Mucosa of stomach (tissue), 1 donor: ENCODE data around the gene TFDP1.

Experiments used
- H3K27me3 ChIP-seq: one replicate; pipeline ENCODE4 v1.7.0; 2013; ENCODE audit warnings: mild to moderate bottlenecking, low read length; ENCODE audit not compliant: control insufficient read depth, insufficient read depth
- H3K36me3 ChIP-seq: one replicate; pipeline ENCODE4 v1.7.0; 2013; ENCODE audit warnings: low read length; ENCODE audit not compliant: control insufficient read depth, insufficient read depth
- H3K4me1 ChIP-seq: one replicate; pipeline ENCODE4 v1.7.0; 2013; ENCODE audit warnings: mild to moderate bottlenecking, low read length; ENCODE audit not compliant: control insufficient read depth, insufficient read depth
- H3K4me3 ChIP-seq: one replicate; pipeline ENCODE4 v1.7.0; 2013; ENCODE audit warnings: low read length
- H3K9ac ChIP-seq: one replicate; pipeline ENCODE4 v1.7.0; 2013; ENCODE audit warnings: mild to moderate bottlenecking, low read length, moderate library complexity
- H3K9me3 ChIP-seq: one replicate; pipeline ENCODE4 v1.7.0; 2013; ENCODE audit warnings: mild to moderate bottlenecking, low read length, moderate library complexity; ENCODE audit not compliant: control insufficient read depth
- donor health status: Pancreatic carcinoma.

The TFDP1 gene

GRCh38 chr13:113596321-113597200 lies 12.0 kb downstream of the TFDP1 start:
- Histone ChIP-seq H3K36me3 (no peaks in the 10 kb centered on the region), H3K4me3 (no peak overlapping the region), H3K27me3 (no peaks in the 10 kb centered on the region), H3K4me1 (no peaks in the 10 kb centered on the region), H3K9ac (no peak overlapping the region), H3K9me3 (no peaks in the 10 kb centered on the region)

GRCh38 chr13:113597391-113598080 lies 13.0 kb downstream of the TFDP1 start:
- Histone ChIP-seq H3K4me3 (no peak overlapping the region), H3K27me3 (no peaks in the 10 kb centered on the region), H3K4me1 (no peaks in the 10 kb centered on the region), H3K9me3 (no peaks in the 10 kb centered on the region), H3K36me3 (no peaks in the 10 kb centered on the region), H3K9ac (no peak overlapping the region)

- Histone ChIP-seq H3K27me3 (no peaks in the 10 kb centered on the region), H3K4me1 (no peaks in the 10 kb centered on the region), H3K36me3 (no peaks in the 10 kb centered on the region), H3K9me3 (no peaks in the 10 kb centered on the region), H3K9ac (no peak overlapping the region), H3K4me3 (no peak overlapping the region)
These were observed 13.5 kb downstream of the TFDP1 start for GRCh38 chr13:113598081-113598410.

GRCh38 chr13:113598481-113598880 lies 13.9 kb downstream of the TFDP1 start:
- Histone ChIP-seq H3K4me1 (no peaks in the 10 kb centered on the region), H3K27me3 (no peaks in the 10 kb centered on the region), H3K9me3 (no peaks in the 10 kb centered on the region), H3K9ac (no peak overlapping the region), H3K4me3 (no peak overlapping the region), H3K36me3 (no peaks in the 10 kb centered on the region)

GRCh38 chr13:113599391-113599790 lies 14.8 kb downstream of the TFDP1 start:
- H3K4me3 ChIP-seq = no peak overlapping the region

GRCh38 chr13:113601166-113602070 lies 16.9 kb downstream of the TFDP1 start:
- H3K27me3 ChIP-seq = no peaks in the 10 kb centered on the region
- no peak overlapping the region for H3K4me3 ChIP-seq
- no peak overlapping the region for H3K9ac ChIP-seq
- H3K36me3 ChIP-seq = no peaks in the 10 kb centered on the region
- H3K4me1 ChIP-seq = no peaks in the 10 kb centered on the region
- H3K9me3 ChIP-seq = no peaks in the 10 kb centered on the region

More at GRCh38 chr13:113599391-113599790, 14.8 kb downstream of the TFDP1 start:
- Histone ChIP-seq H3K9ac (no peak overlapping the region), H3K36me3 (no peaks in the 10 kb centered on the region), H3K27me3 (no peaks in the 10 kb centered on the region), H3K9me3 (no peaks in the 10 kb centered on the region), H3K4me1 (no peaks in the 10 kb centered on the region)

GRCh38 chr13:113602291-113602988 lies 17.9 kb downstream of the TFDP1 start:
- no peak overlapping the region for H3K4me3 ChIP-seq
- H3K27me3 ChIP-seq = no peaks in the 10 kb centered on the region
- H3K9ac ChIP-seq = no peak overlapping the region
- no peaks in the 10 kb centered on the region for H3K9me3 ChIP-seq
- no peaks in the 10 kb centered on the region for H3K36me3 ChIP-seq
- no peaks in the 10 kb centered on the region for H3K4me1 ChIP-seq

- H3K36me3 ChIP-seq = no peaks in the 10 kb centered on the region
- no peaks in the 10 kb centered on the region for H3K27me3 ChIP-seq
- H3K4me3 ChIP-seq = no peak overlapping the region
- no peak overlapping the region for H3K9ac ChIP-seq
- H3K9me3 ChIP-seq = no peaks in the 10 kb centered on the region
- peaks cover 2% of the 10 kb centered on the region for H3K4me1 ChIP-seq
These were observed 18.7 kb downstream of the TFDP1 start for GRCh38 chr13:113603116-113603710.

GRCh38 chr13:113604186-113604585 lies 19.6 kb downstream of the TFDP1 start:
- Histone ChIP-seq H3K4me1 (peaks cover 7% of the 10 kb centered on the region), H3K9me3 (no peaks in the 10 kb centered on the region), H3K27me3 (no peaks in the 10 kb centered on the region), H3K4me3 (no peak overlapping the region), H3K36me3 (no peaks in the 10 kb centered on the region), H3K9ac (no peak overlapping the region)

GRCh38 chr13:113605461-113605860 lies 20.9 kb downstream of the TFDP1 start:
- Histone ChIP-seq H3K27me3 (no peaks in the 10 kb centered on the region), H3K4me3 (no peak overlapping the region), H3K36me3 (no peaks in the 10 kb centered on the region), H3K4me1 (peaks cover 7% of the 10 kb centered on the region), H3K9me3 (no peaks in the 10 kb centered on the region), H3K9ac (no peak overlapping the region)

- Histone ChIP-seq H3K4me3 (no peak overlapping the region), H3K9me3 (no peaks in the 10 kb centered on the region), H3K36me3 (no peaks in the 10 kb centered on the region), H3K27me3 (no peaks in the 10 kb centered on the region), H3K4me1 (peaks cover 7% of the 10 kb centered on the region), H3K9ac (no peak overlapping the region)
These were observed 21.4 kb downstream of the TFDP1 start for GRCh38 chr13:113605866-113606438.
